Subcutaneous abdominal adipose tissue (tissue), 5 donors: ENCODE measurements around the gene CNST.

Experiments
- H3K27ac ChIP-seq: one replicate; pipeline ENCODE4 v1.7.0; 2013; ENCODE audit warnings: low read depth, mild to moderate bottlenecking, inconsistent platforms, low read length, moderate library complexity
- H3K27me3 ChIP-seq, 5 donors: one replicate each; pipeline ENCODE4 v1.7.0; 2013; ENCODE audit warnings: low read length in 5 of 5, inconsistent platforms in 1 of 5; ENCODE audit not compliant: control insufficient read depth in 5 of 5, insufficient read depth in 4 of 5
- H3K36me3 ChIP-seq, 5 donors: one replicate each; pipeline ENCODE4 v1.7.0; 2013; ENCODE audit warnings: low read length in 5 of 5; ENCODE audit not compliant: control insufficient read depth in 5 of 5, insufficient read depth in 5 of 5
- H3K4me1 ChIP-seq, 5 donors: one replicate each; pipeline ENCODE4 v1.7.0; 2013; ENCODE audit warnings: low read length in 5 of 5, mild to moderate bottlenecking in 3 of 5, moderate library complexity in 1 of 5; ENCODE audit not compliant: control insufficient read depth in 5 of 5, insufficient read depth in 5 of 5
- H3K4me3 ChIP-seq, 5 donors: one replicate each; pipeline ENCODE4 v1.7.0; 2013; ENCODE audit warnings: low read length in 5 of 5, low read depth in 1 of 5
- H3K9ac ChIP-seq, 5 donors: one replicate each; pipeline ENCODE4 v1.7.0; 2013; ENCODE audit warnings: low read length in 5 of 5, mild to moderate bottlenecking in 4 of 5, moderate library complexity in 3 of 5
- H3K9me3 ChIP-seq, 5 donors: one replicate each; pipeline ENCODE4 v1.7.0; 2013; ENCODE audit warnings: low read length in 5 of 5; ENCODE audit not compliant: control insufficient read depth in 5 of 5
- donor health status: healthy.
- donor health status: healthy.
- donor health status: healthy.
- donor health status: healthy.
- donor health status: healthy.

Gene CNST

DNA sequence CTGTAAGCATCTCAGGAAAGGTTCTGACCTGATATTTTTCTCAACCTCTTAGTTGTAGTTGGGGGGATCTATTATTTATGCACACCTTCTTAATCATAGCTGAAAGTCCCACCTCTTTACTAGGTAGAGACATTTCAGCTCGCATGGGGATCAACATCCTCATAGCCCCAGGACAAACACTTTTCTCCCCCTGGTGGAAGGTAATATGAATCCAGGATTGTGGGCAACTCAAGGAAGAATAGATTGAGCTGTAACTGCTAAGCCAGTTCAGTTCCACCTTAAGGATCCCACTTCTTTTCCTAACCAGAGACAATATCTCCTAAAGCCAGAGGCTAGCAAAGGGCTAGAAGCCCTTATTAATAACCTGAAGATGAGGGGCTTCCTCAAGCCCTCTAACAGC is 33.7 kb upstream of the CNST start:
- Histone ChIP-seq H3K36me3 (no peaks in the 10 kb centered on the region), H3K4me1 (peaks cover 0 to under 1% (median 0%) of the 10 kb centered on the region in 5 donors), H3K9me3 (peaks cover 4 to 12% (median 8%) of the 10 kb centered on the region in 5 donors), H3K9ac (no peak overlapping the region), H3K4me3 (no peak overlapping the region), H3K27me3 (no peaks in the 10 kb centered on the region), H3K27ac (no peak overlapping the region)

DNA sequence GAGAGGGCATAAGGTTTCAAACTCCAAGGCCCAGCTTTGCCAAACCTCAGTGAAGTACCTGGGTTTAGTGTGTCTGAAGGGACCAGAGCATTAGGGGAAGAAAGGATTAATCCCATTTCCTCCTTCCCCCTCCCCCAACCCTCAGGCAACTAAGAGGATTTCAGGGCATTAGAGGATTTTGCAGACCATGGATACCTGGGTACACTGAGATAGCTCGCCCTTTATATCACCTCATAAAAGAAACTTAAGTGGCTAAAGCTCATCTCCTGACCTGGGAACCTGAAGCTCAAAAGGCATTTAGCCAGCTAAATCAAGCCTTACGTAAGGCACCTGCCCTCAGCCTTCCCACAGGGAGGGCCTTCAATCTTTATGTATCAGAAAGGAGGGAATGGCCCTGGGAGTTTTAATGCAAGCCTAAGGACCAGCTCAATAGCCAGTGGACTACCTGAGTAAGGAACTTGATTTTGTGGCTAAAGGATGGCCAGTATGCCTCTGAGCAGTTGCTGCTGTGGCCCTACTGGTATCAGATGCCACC is 32.8 kb upstream of the CNST start:
- Histone ChIP-seq H3K4me1 (no peaks in the 10 kb centered on the region), H3K27ac (no peak overlapping the region), H3K9me3 (peaks cover 4 to 12% (median 8%) of the 10 kb centered on the region in 5 donors), H3K4me3 (no peak overlapping the region), H3K9ac (no peak overlapping the region), H3K27me3 (no peaks in the 10 kb centered on the region), H3K36me3 (peaks cover 0 to 2% (median 0%) of the 10 kb centered on the region in 5 donors)

DNA sequence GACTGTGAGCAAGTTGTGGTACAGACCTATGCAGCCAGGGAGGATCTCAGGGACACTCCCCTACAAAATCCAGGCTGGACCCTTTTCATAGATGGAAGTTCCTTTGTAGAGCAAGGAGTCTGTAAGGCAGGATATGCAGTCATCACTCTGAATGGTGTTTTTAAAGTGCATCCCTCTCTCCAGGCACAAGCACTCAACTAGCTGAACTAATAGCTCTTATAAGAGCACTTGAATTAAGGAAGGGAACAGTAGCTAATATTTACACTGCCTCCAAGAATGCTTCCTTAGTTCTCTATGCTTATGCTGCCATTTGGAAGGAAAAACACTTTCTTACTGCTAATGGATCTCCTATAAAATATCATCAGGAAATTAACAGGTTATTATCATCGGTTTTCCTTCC is 32.1 kb upstream of the CNST start:
- Histone ChIP-seq H3K9me3 (peaks cover 4 to 12% (median 8%) of the 10 kb centered on the region in 5 donors), H3K4me3 (no peak overlapping the region), H3K9ac (no peak overlapping the region), H3K27ac (no peak overlapping the region), H3K27me3 (no peaks in the 10 kb centered on the region), H3K36me3 (peaks cover 0 to 7% (median 3%) of the 10 kb centered on the region in 5 donors), H3K4me1 (no peaks in the 10 kb centered on the region)

DNA sequence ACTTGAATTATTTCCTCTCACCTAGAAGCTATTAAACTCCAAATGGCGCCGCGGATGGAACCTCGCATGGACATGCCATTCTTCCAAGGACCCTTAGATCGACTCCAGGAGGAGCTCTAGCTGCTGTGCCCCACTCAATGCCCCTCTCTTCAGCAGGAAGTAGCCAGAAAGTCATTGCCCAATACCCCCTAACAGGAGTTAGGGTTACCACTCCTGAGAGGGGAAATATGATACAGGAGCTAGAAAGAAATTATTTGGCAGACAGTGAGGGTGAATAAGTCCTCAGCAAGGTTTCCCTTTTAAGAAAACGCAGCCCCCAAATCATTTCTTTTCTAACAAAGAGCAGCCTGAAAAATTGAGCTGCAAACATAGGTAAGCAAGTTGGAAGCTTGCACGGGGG is 28.8 kb upstream of the CNST start:
- H3K27ac ChIP-seq = no peak overlapping the region
- no peaks in the 10 kb centered on the region for H3K9me3 ChIP-seq
- peaks cover 18 to 31% (median 24%) of the 10 kb centered on the region in 5 donors for H3K36me3 ChIP-seq
- H3K4me1 ChIP-seq = no peaks in the 10 kb centered on the region
- H3K9ac ChIP-seq = no peak overlapping the region
- H3K27me3 ChIP-seq = no peaks in the 10 kb centered on the region
- H3K4me3 ChIP-seq = no peak overlapping the region

DNA sequence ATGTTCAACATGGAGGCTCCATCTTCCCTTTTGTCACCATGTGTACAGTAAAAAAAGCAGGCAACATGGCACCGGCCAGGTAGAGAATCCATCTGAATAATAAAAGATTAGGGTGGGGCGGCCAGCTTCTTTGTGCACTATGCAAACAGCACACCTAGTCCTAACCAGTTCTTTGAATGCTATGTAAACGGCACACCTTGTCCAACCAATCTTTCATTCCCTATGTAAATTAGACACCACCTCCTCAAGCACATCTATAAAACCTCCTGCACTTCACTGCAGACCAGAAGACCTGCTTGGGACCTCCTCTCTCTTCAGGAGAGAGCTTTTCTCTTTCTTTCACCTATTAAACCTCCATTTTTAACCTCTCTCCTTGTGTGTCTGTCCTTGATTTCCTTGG is 28.4 kb upstream of the CNST start:
- peaks cover 20 to 33% (median 27%) of the 10 kb centered on the region in 5 donors for H3K36me3 ChIP-seq
- H3K27ac ChIP-seq = no peak overlapping the region
- no peak overlapping the region for H3K9ac ChIP-seq
- no peaks in the 10 kb centered on the region for H3K9me3 ChIP-seq
- H3K4me3 ChIP-seq = no peak overlapping the region
- H3K27me3 ChIP-seq = no peaks in the 10 kb centered on the region
- no peaks in the 10 kb centered on the region for H3K4me1 ChIP-seq

DNA sequence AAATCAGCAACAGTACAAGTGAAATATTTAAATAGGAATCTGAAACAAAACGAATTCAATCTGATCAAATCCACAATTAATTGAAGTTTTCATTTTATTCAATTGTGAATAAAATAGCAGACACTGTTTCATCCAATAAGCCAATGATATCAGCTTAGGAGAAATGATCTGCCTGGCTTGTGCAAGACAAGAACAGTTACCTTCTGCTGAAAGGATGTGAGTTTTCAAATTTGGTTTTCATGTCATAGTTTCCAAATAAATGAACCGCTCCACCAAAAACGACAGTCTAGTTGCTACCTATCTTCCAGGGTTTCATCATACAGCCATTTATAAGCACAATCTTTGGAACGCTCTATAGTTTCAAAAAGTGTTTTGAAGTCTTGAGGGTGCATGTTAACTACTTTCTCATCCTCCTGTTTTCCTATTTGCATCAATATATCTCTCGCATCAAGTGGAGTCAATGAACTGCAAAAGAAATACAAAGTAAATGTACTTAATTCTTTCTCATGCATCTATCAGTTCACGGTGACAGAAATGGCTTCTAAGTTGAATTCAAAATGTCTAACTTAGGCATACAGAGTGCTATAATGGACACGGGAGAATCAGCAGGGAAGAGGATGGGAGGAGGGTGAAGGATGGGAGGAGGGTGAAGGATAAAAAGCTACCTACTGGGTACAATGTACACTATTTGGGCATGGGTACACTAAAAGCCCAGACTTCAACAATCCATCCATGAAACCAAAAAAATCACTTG is 25.3 kb upstream of the CNST start:
- Histone ChIP-seq H3K9me3 (no peaks in the 10 kb centered on the region), H3K27ac (no peak overlapping the region), H3K36me3 (peaks cover 32 to 62% (median 52%) of the 10 kb centered on the region in 5 donors)

DNA sequence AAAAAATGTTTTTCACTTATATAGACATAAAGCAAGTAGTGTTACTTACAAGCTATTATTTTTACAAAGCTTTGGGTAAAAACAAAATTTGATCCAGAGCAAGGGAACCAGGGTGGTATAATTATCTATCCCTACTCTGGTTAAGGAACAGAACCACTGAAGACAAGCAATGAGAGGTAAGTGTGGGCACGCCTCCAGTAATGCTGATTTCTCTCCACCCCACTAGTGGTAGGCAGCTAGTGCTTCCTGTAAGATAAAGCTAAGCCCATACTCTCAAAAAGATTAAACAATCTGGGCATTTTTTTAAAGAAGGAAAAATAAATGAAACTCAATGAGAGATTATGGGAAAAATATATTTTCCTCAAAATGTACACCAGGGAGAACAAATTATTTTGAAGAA is 22.3 kb upstream of the CNST start:
- H3K36me3 ChIP-seq = peaks cover 36 to 79% (median 63%) of the 10 kb centered on the region in 5 donors
- no peaks in the 10 kb centered on the region for H3K9me3 ChIP-seq
- no peak overlapping the region for H3K4me3 ChIP-seq
- no peak overlapping the region for H3K9ac ChIP-seq
- H3K4me1 ChIP-seq = no peaks in the 10 kb centered on the region
- no peak overlapping the region for H3K27ac ChIP-seq
- H3K27me3 ChIP-seq = no peaks in the 10 kb centered on the region

More for the DNA sequence above, 25.3 kb upstream of the CNST start:
- Histone ChIP-seq H3K4me1 (no peaks in the 10 kb centered on the region), H3K27me3 (no peaks in the 10 kb centered on the region), H3K4me3 (no peak overlapping the region), H3K9ac (no peak overlapping the region)

DNA sequence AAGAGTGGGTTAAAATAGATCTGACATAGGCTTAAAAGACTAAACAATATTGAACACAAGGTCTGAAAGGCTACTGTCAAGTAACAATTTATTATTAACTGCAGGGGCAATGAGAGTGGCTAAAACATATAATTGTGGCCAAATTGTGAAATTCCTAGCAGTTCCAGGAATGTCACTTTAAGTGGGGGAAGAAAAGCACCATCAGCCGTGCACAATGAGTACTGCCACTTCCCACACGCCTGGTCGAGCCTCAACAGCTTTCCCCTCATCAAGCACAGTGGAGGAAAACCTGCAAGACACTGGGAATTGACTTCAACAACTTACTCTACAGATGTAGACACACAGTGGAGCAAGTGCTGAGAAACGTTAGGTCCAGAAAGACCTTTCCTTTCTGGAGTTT is 16.6 kb upstream of the CNST start:
- Histone ChIP-seq H3K9me3 (no peaks in the 10 kb centered on the region), H3K36me3 (peaks cover 21 to 75% (median 55%) of the 10 kb centered on the region in 5 donors), H3K4me1 (peaks cover 0 to 2% (median 0%) of the 10 kb centered on the region in 5 donors), H3K4me3 (no peak overlapping the region), H3K27me3 (no peaks in the 10 kb centered on the region), H3K9ac (no peak overlapping the region), H3K27ac (no peak overlapping the region)

DNA sequence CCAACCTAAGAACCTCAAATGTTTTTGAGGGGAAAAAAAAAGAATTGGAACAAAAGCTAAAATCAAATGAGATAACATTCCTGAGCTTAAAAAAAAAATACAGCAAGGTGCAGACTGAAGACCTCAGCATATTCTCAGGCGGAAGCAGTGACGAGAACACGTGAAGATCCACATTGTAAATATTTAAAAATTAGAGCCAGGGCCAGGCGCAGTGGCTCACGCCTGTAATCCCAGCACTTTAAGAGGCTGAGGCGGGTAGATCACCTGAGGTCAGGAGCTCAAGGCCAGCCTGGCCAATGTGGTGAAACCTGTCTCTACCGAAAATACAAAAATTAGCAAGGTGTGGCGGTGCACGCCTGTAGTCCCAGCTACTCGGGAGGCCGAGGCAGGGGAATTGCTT is 15.9 kb upstream of the CNST start:
- H3K9me3 ChIP-seq = no peaks in the 10 kb centered on the region
- H3K9ac ChIP-seq = no peak overlapping the region
- no peaks in the 10 kb centered on the region for H3K27me3 ChIP-seq
- peaks cover 25 to 74% (median 55%) of the 10 kb centered on the region in 5 donors for H3K36me3 ChIP-seq
- no peak overlapping the region for H3K27ac ChIP-seq
- no peak overlapping the region for H3K4me3 ChIP-seq
- H3K4me1 ChIP-seq = peaks cover 0 to 2% (median 0%) of the 10 kb centered on the region in 5 donors

DNA sequence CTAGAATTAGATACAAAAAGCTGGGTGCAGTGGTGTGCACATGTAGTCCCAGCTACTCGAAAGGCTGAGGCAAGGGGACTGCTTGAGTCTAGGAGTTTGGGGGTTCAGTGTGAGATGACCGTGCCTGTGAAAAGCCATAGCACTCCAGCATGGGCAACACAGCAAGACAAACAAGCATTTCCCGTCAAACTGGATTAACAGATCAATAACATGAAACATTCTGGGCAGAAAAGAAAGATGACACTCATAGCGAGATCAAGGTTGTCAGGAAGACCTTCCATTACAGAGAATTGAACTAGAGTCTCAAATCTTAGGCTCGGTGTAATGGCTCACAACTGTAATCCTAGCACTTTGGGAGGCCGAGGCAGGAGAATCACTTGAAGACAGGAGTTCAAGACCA is 14.1 kb upstream of the CNST start:
- Histone ChIP-seq H3K36me3 (peaks cover 33 to 78% (median 60%) of the 10 kb centered on the region in 5 donors), H3K9ac (no peak overlapping the region), H3K9me3 (no peaks in the 10 kb centered on the region), H3K27ac (no peak overlapping the region), H3K4me1 (peaks cover 0 to 2% (median 0%) of the 10 kb centered on the region in 5 donors), H3K27me3 (no peaks in the 10 kb centered on the region), H3K4me3 (no peak overlapping the region)
